Activated CD8-positive, alpha-beta memory T cell treated with anti-CD3 and anti-CD28 coated beads for 24 hours (primary cell): ENCODE results near the gene CAGE1.
"Not testable (repeated sequence)": the region's sequence is repeated elsewhere in the genome, so short reads cannot be mapped to it uniquely, and the experiment has no call there.

ENCODE experiments used
- DNase-seq: peaks from one replicate; pipeline ENCODE4 v3.0.0-alpha.2; 2020

The CAGE1 gene

GRCh38 chr6:7334685-7335084 lies 54.9 kb downstream of the CAGE1 start:
- DNase-seq, result no peak

GRCh38 chr6:7332090-7332745 lies 57.3 kb downstream of the CAGE1 start:
- no peak for DNase-seq

- DNase-seq, result no peak
These were observed 58.1 kb downstream of the CAGE1 start for GRCh38 chr6:7331452-7331851.

- DNase-seq, result no peak
These were observed 61.3 kb downstream of the CAGE1 start for GRCh38 chr6:7328243-7328642.

GRCh38 chr6:7325750-7326149 lies 63.8 kb downstream of the CAGE1 start:
- DNase-seq, result no peak

- no peak for DNase-seq
These were observed 65.0 kb downstream of the CAGE1 start for GRCh38 chr6:7324520-7324919.

- no peak for DNase-seq
These were observed 66.5 kb downstream of the CAGE1 start for GRCh38 chr6:7323074-7323473.

GRCh38 chr6:7321866-7322265 lies 67.7 kb downstream of the CAGE1 start:
- not testable (repeated sequence) for DNase-seq

- not testable (repeated sequence) for DNase-seq
These were observed 70.1 kb downstream of the CAGE1 start for GRCh38 chr6:7319406-7319805.

GRCh38 chr6:7317538-7317937 lies 72.0 kb downstream of the CAGE1 start:
- no peak for DNase-seq

- DNase-seq, result no peak
These were observed 72.6 kb downstream of the CAGE1 start for GRCh38 chr6:7316658-7317533.

GRCh38 chr6:7315948-7316365 lies 73.6 kb downstream of the CAGE1 start:
- no peak for DNase-seq

GRCh38 chr6:7315087-7315947 lies 74.2 kb downstream of the CAGE1 start:
- not testable (repeated sequence) for DNase-seq

- DNase-seq, result no peak
These were observed 75.1 kb downstream of the CAGE1 start for GRCh38 chr6:7314414-7314813.

GRCh38 chr6:7313505-7314165 lies 75.9 kb downstream of the CAGE1 start:
- DNase-seq, result peak; percentile 63

- DNase-seq, result peak; percentile 96
These were observed 76.7 kb downstream of the CAGE1 start, which contains the start of gene SSR1 for GRCh38 chr6:7312616-7313504. TSS of gene SSR1 (minus strand) at chr6:7313199. CDS start at chr6:7313120, 79 bp downstream.

- DNase-seq, result no peak
These were observed 77.5 kb downstream of the CAGE1 start for GRCh38 chr6:7311917-7312615.

- DNase-seq, result no peak
These were observed 78.4 kb downstream of the CAGE1 start for GRCh38 chr6:7311176-7311575.

GRCh38 chr6:7309050-7309449 lies 80.5 kb downstream of the CAGE1 start:
- DNase-seq, result no peak

GRCh38 chr6:7307533-7307932 lies 82.0 kb downstream of the CAGE1 start:
- DNase-seq, result no peak

- DNase-seq, result no peak
These were observed 84.7 kb downstream of the CAGE1 start for GRCh38 chr6:7304821-7305220.
